ENCODE data around the gene MTO1. TPM values are rescaled to one million over a fixed set of nuclear protein-coding genes. Genes with fewer than 3 reads are reported as not detected.
"Not testable (repeated sequence)": the region's sequence is repeated elsewhere in the genome, so short reads cannot be mapped to it uniquely, and the experiment has no call there.

The MTO1 gene
- polyA plus RNA-seq, 2 donors = 11.8 to 15.8 TPM

- no peaks in the 10 kb centered on the region for H3K27me3 ChIP-seq (ENCODE audit: control insufficient read depth in 1 of 2, insufficient read depth in 2 of 2, low read length in 2 of 2)
- H3K27ac ChIP-seq (ENCODE audit: low read depth in 2 of 2, low read length in 1 of 2) = no peak overlapping the region
- H3K4me1 ChIP-seq (ENCODE audit: control insufficient read depth in 2 of 2, insufficient read depth in 2 of 2, low read length in 1 of 2) = no peaks in the 10 kb centered on the region
- WGBS, 2 donors = 91 to 94% methylated on average over 5 of the region's 5 CpGs
- H3K4me3 ChIP-seq (ENCODE audit: low read depth in 1 of 2, low read length in 2 of 2) = no peak overlapping the region
- no peaks in the 10 kb centered on the region for H3K9me3 ChIP-seq (ENCODE audit: control insufficient read depth in 2 of 2, insufficient read depth in 1 of 2, low read depth in 1 of 2, low read length in 1 of 2)
- no peaks in the 10 kb centered on the region for H3K36me3 ChIP-seq (ENCODE audit: control insufficient read depth in 2 of 2, insufficient read depth in 2 of 2, low read length in 1 of 2)
These were observed 81.4 kb downstream of the MTO1 start for GRCh38 chr6:73542891-73543290.

- WGBS, 2 donors = 90 to 92% methylated on average over 1 of the region's 1 CpG
- H3K27ac ChIP-seq (ENCODE audit: low read depth in 2 of 2, low read length in 1 of 2) = no peak overlapping the region
- no peaks in the 10 kb centered on the region for H3K27me3 ChIP-seq (ENCODE audit: control insufficient read depth in 1 of 2, insufficient read depth in 2 of 2, low read length in 2 of 2)
- H3K9me3 ChIP-seq (ENCODE audit: control insufficient read depth in 2 of 2, insufficient read depth in 1 of 2, low read depth in 1 of 2, low read length in 1 of 2) = no peaks in the 10 kb centered on the region
- H3K36me3 ChIP-seq (ENCODE audit: control insufficient read depth in 2 of 2, insufficient read depth in 2 of 2, low read length in 1 of 2) = no peaks in the 10 kb centered on the region
- no peaks in the 10 kb centered on the region for H3K4me1 ChIP-seq (ENCODE audit: control insufficient read depth in 2 of 2, insufficient read depth in 2 of 2, low read length in 1 of 2)
- no peak overlapping the region for H3K4me3 ChIP-seq (ENCODE audit: low read depth in 1 of 2, low read length in 2 of 2)
These were observed 85.5 kb downstream of the MTO1 start for GRCh38 chr6:73547036-73547435.

- H3K27ac ChIP-seq (ENCODE audit: low read depth in 2 of 2, low read length in 1 of 2) = no peak overlapping the region
- H3K36me3 ChIP-seq (ENCODE audit: control insufficient read depth in 2 of 2, insufficient read depth in 2 of 2, low read length in 1 of 2) = no peaks in the 10 kb centered on the region
- H3K27me3 ChIP-seq (ENCODE audit: control insufficient read depth in 1 of 2, insufficient read depth in 2 of 2, low read length in 2 of 2) = no peaks in the 10 kb centered on the region
- no peaks in the 10 kb centered on the region for H3K9me3 ChIP-seq (ENCODE audit: control insufficient read depth in 2 of 2, insufficient read depth in 1 of 2, low read depth in 1 of 2, low read length in 1 of 2)
- H3K4me1 ChIP-seq (ENCODE audit: control insufficient read depth in 2 of 2, insufficient read depth in 2 of 2, low read length in 1 of 2) = no peaks in the 10 kb centered on the region
- no peak overlapping the region for H3K4me3 ChIP-seq (ENCODE audit: low read depth in 1 of 2, low read length in 2 of 2)
- 87 to 91% methylated on average over 12 of the region's 12 CpGs for WGBS, 2 donors
These were observed 87.2 kb downstream of the MTO1 start for GRCh38 chr6:73548458-73549446.

- WGBS, 2 donors = 92 to 93% methylated on average over 4 of the region's 4 CpGs
- H3K4me1 ChIP-seq (ENCODE audit: control insufficient read depth in 2 of 2, insufficient read depth in 2 of 2, low read length in 1 of 2); H3K27me3 ChIP-seq (ENCODE audit: control insufficient read depth in 1 of 2, insufficient read depth in 2 of 2, low read length in 2 of 2); H3K4me3 ChIP-seq (ENCODE audit: low read depth in 1 of 2, low read length in 2 of 2); H3K9me3 ChIP-seq (ENCODE audit: control insufficient read depth in 2 of 2, insufficient read depth in 1 of 2, low read depth in 1 of 2, low read length in 1 of 2); H3K27ac ChIP-seq (ENCODE audit: low read depth in 2 of 2, low read length in 1 of 2); H3K36me3 ChIP-seq (ENCODE audit: control insufficient read depth in 2 of 2, insufficient read depth in 2 of 2, low read length in 1 of 2): not testable (repeated sequence)
These were observed 89.6 kb downstream of the MTO1 start for GRCh38 chr6:73551115-73551514.

- H3K4me3 ChIP-seq (ENCODE audit: low read depth in 1 of 2, low read length in 2 of 2); H3K27ac ChIP-seq (ENCODE audit: low read depth in 2 of 2, low read length in 1 of 2); H3K27me3 ChIP-seq (ENCODE audit: control insufficient read depth in 1 of 2, insufficient read depth in 2 of 2, low read length in 2 of 2); H3K36me3 ChIP-seq (ENCODE audit: control insufficient read depth in 2 of 2, insufficient read depth in 2 of 2, low read length in 1 of 2); H3K4me1 ChIP-seq (ENCODE audit: control insufficient read depth in 2 of 2, insufficient read depth in 2 of 2, low read length in 1 of 2); H3K9me3 ChIP-seq (ENCODE audit: control insufficient read depth in 2 of 2, insufficient read depth in 1 of 2, low read depth in 1 of 2, low read length in 1 of 2): not testable (repeated sequence)
- 87 to 96% methylated on average over 11 of the region's 11 CpGs for WGBS, 2 donors
These were observed 93.9 kb downstream of the MTO1 start for GRCh38 chr6:73555380-73555949.

- no peaks in the 10 kb centered on the region for H3K27me3 ChIP-seq (ENCODE audit: control insufficient read depth in 1 of 2, insufficient read depth in 2 of 2, low read length in 2 of 2)
- no peaks in the 10 kb centered on the region for H3K4me1 ChIP-seq (ENCODE audit: control insufficient read depth in 2 of 2, insufficient read depth in 2 of 2, low read length in 1 of 2)
- WGBS, 2 donors = 45 to 53% methylated on average over 1 of the region's 1 CpG
These were observed 95.3 kb downstream of the MTO1 start for GRCh38 chr6:73556836-73557235.

More at GRCh38 chr6:73556836-73557235, 95.3 kb downstream of the MTO1 start:
- H3K27ac ChIP-seq (ENCODE audit: low read depth in 2 of 2, low read length in 1 of 2) = no peak overlapping the region
- H3K9me3 ChIP-seq (ENCODE audit: control insufficient read depth in 2 of 2, insufficient read depth in 1 of 2, low read depth in 1 of 2, low read length in 1 of 2) = no peaks in the 10 kb centered on the region
- no peak overlapping the region for H3K4me3 ChIP-seq (ENCODE audit: low read depth in 1 of 2, low read length in 2 of 2)
- no peaks in the 10 kb centered on the region for H3K36me3 ChIP-seq (ENCODE audit: control insufficient read depth in 2 of 2, insufficient read depth in 2 of 2, low read length in 1 of 2)

Other genes starting within 250 kb of the MTO1 start
- under 1 TPM in 1 of 2 donors, not detected in 1; 0.22 TPM for gene KHDC1L, start 236.2 kb upstream of the MTO1 start, polyA plus RNA-seq
- under 1 TPM; 0.84 to 0.91 TPM for gene KHDC1, start 198.5 kb upstream of the MTO1 start, polyA plus RNA-seq
- not detected for gene DPPA5, start 107.5 kb upstream of the MTO1 start, polyA plus RNA-seq
- gene KHDC3L, start 99.1 kb upstream of the MTO1 start, polyA plus RNA-seq = not detected
- under 1 TPM; 0.22 to 0.34 TPM for gene OOEP, start 91.8 kb upstream of the MTO1 start, polyA plus RNA-seq
- under 1 TPM; 0.31 to 0.60 TPM for gene DDX43, start 66.9 kb upstream of the MTO1 start, polyA plus RNA-seq
- 1 to 10 TPM; 1.2 to 2.3 TPM for gene CGAS, start 9.4 kb upstream of the MTO1 start, polyA plus RNA-seq
- gene EEF1A1, start 59.3 kb downstream of the MTO1 start, polyA plus RNA-seq = 1,000 to 10,000 TPM; 5,932 to 7,853 TPM
- gene SLC17A5, start 192.3 kb downstream of the MTO1 start, polyA plus RNA-seq = 1 to 10 TPM; 3.6 to 4.9 TPM
- 1 to 10 TPM; 3.6 to 7.9 TPM for gene CD109, start 234.5 kb downstream of the MTO1 start, polyA plus RNA-seq

Data from esophagus (tissue), 2 donors.